Measurements from ENCODE around the gene UBE2O.

GRCh38 chr17:76397687-76398522 lies 55.0 kb downstream of the UBE2O start:
- TF ChIP-seq CTCF (IDR thresholded peaks at IDR 0.05) (peak; percentile 92 to 99 (median 98)), POLR2A (IDR thresholded peaks at IDR 0.05) (no peak)
